Left cardiac atrium (tissue), 4 donors: ENCODE data around the gene TTC39C. TPM values are rescaled to one million over a fixed set of nuclear protein-coding genes. Genes with fewer than 3 reads are reported as not detected.

Experiments
- ATAC-seq, 2 donors: fragments of 200-7000 bp; cut with Tn5 transposase; one replicate each; pipeline ENCODE4 v1.9.1; 2020; ENCODE audit warnings: mild to moderate bottlenecking in 2 of 2, moderate library complexity in 2 of 2
- DNase-seq: peaks from one replicate; pipeline ENCODE4 v3.0.0-alpha.2; 2020
- intact Hi-C, 2 donors: fragments of 100-400 bp; cut with DNase I; formaldehyde crosslinking; loops; one replicate each; pipeline versions ENCODE4 v1.14.1 to v1.15.1; 2022 to 2023
- long read RNA-seq: library from polyadenylated mRNA; unstranded; transcript quantifications from one replicate; pipeline ENCODE4 v2.0.0, GENCODE V29; 2021
- total RNA-seq, 2 donors: library from RNA; stranded (reverse); fragmentation: NEBNext Ultra II Directional; extraction: Animal tissue kit (Norgen Biotek cat#: 25700); gene quantifications; one replicate each; pipeline ENCODE4 v1.2.1, GENCODE V29; 2021
- donor health status: DM: no; HTN: yes; CAD: no.
- donor health status: DM: no; HTN: yes; CAD: no; lungs with severe emphysema.
- donor health status: DM: yes; HTN: yes; CAD: no.
- donor health status: Dilated cardiomyopathy.

The TTC39C gene
- 1 to 10 TPM; 7.6 to 8.9 TPM for total RNA-seq
- long read RNA-seq = 0 reads

DNA sequence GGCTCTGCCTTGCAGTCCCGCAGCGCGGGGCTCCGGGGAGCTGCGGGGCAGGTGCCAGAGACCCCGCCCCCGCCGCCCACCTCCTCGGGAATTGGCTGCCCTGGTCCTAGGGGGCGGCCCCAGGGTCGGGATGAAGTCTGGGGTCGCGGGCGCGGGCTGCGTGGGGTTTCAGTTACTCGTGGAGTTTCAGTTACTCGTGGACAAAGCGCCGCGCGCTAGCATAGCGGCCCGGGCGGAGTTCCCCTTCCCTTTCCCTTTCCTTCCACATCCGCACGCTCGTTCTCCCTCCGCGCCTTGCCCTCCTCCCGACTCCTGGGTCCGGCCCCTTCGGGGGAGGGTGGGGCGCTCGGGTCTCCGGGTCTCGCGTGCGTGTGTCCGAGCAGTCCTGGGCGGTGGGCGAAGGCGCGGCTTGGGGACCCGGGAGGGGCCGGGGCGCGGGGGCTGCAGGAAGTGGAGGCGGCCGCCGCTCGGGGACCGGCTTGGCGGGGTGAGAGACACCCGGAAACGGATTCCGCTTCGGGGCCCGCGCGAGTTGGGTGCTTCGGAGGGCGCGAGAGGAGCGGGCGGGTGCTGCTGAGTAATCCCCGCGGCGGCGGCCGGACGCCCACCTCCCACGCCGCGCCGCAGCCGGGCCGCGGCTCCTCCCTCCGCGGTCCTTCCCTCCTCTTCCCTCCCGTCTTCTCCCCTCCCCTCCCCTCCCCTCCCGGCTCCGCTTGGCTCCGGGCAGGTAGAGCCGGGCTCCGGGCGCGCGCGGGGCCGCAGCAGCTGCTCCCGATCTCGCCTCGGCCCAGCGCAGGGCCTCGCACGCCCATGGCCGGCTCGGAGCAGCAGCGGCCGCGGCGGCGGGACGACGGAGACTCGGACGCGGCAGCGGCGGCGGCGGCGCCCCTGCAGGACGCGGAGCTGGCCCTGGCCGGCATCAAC, at the start of gene TTC39C:
TSS of gene TTC39C (plus strand) at position 693 of the 924 bp plus-strand sequence. CDS start at position 811, 118 bp downstream.
- DNase-seq = peak; percentile 81
- peak; percentile 84 to 94 for ATAC-seq
- intact Hi-C loops = loop anchor here (10.0 kb wide), 3 partner anchors 50 to 100 kb away; no protein-coding TSS in a partner anchor

GRCh38 chr18:23966909-23967308, 47.6 kb upstream of the TTC39C start:
- intact Hi-C loops = loop anchor here in 1 of 2 donors (10.0 kb wide), 1 partner anchor 148 kb away; no protein-coding TSS in a partner anchor
- DNase-seq (no peak), ATAC-seq (no peak)

DNA sequence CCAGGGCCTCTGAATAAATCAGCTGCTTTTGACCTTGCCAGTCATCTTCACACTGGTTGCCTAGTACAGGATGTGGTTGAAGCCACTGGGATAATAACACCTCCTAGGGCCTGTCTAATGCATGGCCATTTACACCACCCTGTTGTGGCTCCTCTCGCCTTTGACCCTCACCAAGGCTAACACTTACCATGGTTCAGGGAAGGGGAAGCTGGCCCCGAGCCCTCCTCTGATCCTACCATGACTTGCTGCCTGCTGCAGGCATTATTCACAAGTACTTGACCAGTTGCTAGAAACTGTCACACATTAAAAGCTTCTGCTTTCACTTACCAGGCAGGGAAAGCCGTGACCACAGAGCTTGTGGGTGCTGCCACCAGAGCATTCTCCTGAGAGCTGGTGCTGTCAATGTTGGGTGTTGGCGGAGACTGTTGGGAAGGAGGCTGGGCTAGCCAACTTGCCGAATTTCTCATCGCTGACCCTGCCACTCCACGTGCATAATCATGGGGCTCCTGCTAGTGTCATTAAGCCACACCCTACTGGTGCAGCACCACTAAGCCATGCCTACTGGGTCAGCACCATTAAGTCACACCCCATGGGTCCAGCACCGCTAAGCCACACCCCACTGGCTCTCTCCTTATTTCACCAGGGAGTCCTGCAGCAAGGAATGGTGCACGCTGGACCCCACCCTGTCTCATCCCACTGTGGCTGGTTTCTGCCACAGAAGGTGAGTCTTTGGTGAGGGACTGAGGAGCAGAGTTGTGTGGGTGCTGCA, 47.0 kb upstream of the TTC39C start:
- peak in 1 of 2 donors; percentile 43 for ATAC-seq
- no peak for DNase-seq
- intact Hi-C loops = loop anchor here in 1 of 2 donors (10.0 kb wide), 1 partner anchor 147 kb away; no protein-coding TSS in a partner anchor

DNA sequence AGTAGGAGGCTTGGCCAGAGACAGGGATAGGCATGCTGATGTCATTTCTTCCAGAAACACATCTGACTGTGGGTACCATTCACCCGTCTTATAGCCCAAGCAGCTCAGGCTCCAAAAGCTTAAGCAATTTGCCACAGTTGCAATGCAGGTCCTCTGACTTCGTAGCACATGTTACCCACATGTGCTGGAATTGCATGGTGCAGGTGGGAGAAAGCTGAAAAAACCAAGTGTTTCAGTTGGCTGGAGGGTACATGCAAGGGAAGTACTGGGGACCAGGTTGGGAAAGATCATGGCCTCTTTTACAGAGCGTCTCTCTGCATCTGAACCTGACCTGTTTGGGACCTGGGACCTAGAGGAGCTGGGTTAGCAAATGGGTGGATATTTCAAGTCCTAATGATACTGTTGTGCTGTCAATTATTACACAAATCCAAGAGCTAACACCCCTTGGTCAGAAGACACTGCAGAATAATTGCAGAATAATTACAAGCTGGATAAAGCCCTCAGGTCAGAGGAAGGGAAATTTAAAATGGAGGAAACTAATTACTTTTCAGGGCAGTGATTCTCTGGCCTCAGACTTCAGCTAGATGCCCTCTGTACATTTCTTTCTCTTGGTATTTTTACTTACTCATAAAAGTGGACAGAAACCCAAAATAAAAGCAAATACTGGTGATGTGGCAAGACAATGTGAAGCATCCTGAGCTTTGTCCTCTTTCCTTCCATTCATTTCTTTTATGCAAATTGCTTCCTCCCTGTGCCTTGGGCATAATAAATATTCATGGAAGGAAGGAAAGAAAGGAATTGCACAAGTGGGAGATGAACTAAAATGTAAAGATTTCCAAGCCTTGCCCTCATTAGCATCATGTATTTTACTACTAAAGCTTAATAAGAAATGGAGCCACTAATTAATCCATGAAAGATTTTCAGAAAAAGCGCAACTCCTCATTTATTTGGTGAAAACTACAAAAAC, 45.6 kb upstream of the TTC39C start:
- ATAC-seq (no peak), DNase-seq (no peak)
- intact Hi-C loops = loop anchor here in 1 of 2 donors (10.0 kb wide), 1 partner anchor 146 kb away; no protein-coding TSS in a partner anchor

DNA sequence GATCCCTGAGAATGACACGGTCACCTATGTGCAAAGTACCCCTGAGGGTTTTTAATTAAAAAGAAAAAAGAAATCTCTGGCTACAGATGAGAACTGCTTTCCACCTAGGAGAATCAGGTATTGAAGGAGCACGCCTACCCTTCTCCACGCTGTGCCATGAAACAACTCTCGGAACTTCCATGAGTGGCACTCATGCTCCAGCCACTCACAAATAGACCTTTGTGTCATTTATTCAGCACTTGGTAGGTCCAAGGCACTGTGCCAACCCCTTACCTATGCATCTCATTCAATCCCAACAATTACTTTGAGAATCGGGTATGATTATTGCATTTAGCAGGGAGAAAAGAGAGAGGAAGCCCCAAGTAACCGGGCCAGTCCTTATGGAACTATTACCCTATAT, 44.9 kb upstream of the TTC39C start:
- ATAC-seq (no peak), DNase-seq (no peak)
- intact Hi-C loops = loop anchor here in 1 of 2 donors (10.0 kb wide), 1 partner anchor 145 kb away; no protein-coding TSS in a partner anchor

DNA sequence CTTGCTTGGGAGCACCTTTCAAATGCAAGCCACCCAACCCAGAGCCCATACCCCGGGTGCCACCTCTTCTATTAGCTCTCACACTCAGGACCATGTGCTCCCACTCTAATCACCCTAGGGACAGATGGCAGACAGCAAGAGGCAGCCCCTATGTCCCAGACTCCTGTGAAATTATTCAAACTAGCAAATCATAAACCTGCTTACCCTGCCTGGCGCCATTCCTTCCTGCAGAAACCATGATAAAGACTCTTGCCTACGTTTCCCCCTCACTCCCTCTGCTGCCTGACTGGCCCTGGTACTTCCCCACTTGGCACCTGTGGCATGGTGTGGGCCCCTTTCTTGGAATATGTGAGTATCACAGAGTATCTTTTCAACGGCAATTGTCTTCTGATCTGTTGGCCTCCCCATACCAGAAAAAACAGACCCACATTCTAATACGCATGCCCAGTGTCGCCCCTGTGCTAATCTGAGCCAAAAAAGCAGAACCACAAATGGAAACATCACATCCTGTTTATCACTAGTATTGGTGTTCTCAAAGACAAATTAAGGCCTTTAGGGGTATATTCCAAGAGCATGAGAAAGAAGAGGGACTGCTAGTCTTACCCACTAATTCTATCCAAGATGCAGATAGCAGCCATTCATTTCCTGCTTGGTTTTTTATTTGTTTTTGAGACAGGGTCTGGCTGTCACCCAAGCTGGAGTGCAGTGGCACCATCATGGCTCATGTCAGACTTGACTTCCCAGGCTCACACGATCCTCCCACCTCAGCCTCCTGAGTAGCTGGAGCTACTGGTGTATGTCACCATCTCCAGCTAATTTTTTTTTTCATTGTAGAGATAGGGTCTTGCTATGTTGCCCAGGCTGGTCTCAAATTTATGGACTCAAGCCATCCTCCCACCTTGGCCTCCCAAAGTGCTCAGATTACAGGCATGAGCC, 44.1 kb upstream of the TTC39C start:
- DNase-seq (no peak), ATAC-seq (peak in 1 of 2 donors; percentile 30)
- intact Hi-C loops = no loop called here

- DNase-seq = no peak
- ATAC-seq = no peak
- intact Hi-C loops = no loop called here
These were observed 43.5 kb upstream of the TTC39C start for GRCh38 chr18:23971097-23971440.

DNA sequence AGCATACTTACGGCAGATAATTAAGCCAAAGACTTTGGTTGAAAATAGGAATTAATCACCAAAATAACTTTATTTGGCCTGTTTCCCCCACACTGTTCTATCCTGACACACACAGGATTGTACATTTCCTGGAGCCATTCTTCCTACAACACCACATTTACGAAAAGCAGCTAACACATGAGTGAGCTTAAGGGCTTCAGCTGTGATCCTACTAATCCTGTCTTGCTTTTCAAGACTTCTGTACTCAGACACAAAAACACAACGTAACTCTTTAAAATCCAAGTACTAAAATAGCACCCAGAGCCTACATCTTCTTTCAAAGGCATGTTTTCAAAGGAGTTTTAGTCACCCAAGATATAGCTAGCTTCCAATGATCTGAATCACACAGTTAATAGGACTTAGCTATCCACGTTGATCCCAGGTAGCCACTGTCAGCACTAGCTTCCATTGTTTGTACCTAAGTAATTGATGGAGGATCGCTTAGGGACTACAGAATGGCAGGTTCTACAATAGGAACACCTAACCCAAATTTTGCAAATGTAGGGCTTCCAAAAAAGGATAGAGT, 42.8 kb upstream of the TTC39C start:
- DNase-seq (no peak), ATAC-seq (no peak)
- intact Hi-C loops = no loop called here

DNA sequence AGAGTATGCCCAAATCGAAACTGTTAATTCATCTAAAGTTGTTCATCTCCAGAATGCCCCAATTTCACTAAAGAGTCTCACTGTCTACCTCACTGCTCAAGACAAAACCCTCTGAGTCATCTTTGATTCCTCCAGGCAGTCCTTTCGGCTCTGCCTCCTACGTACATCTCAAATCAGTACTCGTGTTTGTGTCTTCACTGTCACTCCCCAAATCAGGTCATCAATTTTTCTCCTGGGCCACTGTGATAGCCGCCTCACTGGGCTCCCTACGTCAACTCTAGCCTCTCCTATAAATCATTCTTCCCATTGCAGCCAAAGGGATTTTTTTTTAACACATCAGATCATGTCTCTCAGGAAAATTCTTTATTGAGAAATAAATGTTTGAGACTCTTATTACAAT, 42.1 kb upstream of the TTC39C start:
- no peak for DNase-seq
- intact Hi-C loops = no loop called here
- no peak for ATAC-seq

DNA sequence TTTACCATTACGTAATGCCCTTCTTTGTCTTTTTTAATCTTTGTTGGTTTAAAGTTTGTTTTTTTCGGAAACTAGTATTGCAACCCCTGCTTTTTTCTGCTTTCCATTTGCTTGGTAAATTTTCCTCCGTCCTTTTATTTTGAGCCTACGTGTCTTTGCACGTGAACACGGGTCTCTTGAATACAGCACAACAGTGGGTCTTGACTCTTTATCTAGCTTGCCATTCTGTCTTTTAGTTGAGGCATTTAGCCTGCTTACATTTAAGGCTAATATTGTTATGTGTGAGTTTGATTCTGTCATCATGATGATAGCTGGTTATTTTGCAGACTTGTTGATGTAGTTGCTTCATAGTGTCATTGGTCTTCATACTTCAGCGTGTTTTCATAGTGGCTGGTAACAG, 37.5 kb upstream of the TTC39C start:
- intact Hi-C loops = no loop called here
- no peak for ATAC-seq
- DNase-seq = no peak

- intact Hi-C loops = no loop called here
- no peak for DNase-seq
- ATAC-seq = peak in 1 of 2 donors; percentile 67
These were observed 36.7 kb upstream of the TTC39C start for GRCh38 chr18:23977719-23978483.

GRCh38 chr18:23981369-23981980, 33.1 kb upstream of the TTC39C start:
- DNase-seq (no peak), ATAC-seq (no peak)
- intact Hi-C loops = no loop called here

DNA sequence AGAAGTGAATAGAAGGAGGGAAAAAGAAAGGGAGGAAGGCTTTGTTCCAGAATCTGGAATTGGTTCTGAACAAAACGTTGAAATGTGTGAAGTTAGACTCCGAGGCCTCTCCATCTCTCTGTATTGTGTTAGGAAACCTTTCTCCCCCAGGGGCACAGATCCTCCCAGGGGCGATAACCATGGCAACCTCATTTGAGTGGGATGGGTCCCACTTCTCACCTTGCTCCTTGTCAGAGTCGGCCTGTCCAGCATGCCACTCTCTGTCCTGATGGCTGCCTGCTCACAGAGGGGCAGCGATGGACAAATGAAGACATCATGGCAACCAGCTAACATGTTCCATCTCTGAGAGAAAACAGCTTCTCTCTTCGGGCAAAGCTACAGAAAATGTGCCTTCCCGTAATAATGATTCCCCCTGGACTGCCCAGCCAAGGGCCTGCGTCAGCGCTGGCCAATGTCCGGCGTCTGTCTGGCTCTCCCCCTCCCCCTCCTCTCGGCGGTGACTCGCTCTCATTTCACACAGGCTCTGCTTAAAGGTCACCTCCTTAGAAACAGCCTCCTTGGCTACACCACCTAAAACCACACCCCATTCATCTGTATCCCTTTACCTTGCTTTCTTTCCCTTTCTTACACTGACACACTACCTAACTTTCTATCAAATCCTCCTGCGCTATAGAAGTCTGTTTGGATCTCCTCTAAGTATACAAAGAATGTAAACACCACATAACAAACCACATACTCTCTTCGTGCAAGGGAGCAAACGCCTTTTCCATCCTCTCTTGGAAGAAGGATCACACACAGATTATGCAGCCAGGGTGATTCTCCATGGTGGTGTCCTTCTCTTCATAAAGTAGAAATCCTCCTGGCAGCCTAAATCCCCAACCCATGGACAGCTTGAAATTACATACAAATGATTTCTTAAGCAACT, 32.1 kb upstream of the TTC39C start:
- intact Hi-C loops = no loop called here
- peak; percentile 93 to 94 for ATAC-seq
- DNase-seq = peak; percentile 80

DNA sequence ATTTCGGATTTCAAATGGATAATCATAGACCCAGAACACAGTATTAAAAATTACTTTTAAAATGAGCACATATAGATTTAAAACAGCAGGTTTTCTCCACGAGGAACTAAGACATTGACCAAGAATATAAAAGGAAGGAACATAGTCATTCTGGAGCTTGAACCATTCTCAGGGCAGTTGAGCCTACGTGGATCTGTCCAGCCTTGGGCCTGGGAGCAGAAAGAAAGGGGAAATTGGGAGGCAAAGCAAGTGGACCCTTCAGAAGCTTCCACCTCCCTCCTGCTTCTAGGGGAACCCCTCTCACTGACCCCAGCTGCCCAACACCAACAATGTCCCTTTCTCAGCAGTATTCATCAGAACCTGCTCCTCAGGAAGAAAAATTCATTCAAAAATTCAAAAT, 31.4 kb upstream of the TTC39C start:
- intact Hi-C loops = no loop called here
- DNase-seq (no peak), ATAC-seq (no peak)
